BE2C (cell line): ENCODE results near the gene DHFR2.

Source experiments
- DNase-seq: peaks from one replicate; pipeline ENCODE4 v3.0.0-alpha.2; 2020
- H3K27me3 ChIP-seq: fragments of 250-450 bp; sonication (Bioruptor Pico); 2 replicates; pipeline ENCODE4 v1.5.1; 2020; ENCODE audit warnings: mild to moderate bottlenecking
- H3K36me3 ChIP-seq: fragments of 250-450 bp; sonication (Bioruptor Pico); 2 replicates; pipeline ENCODE4 v1.5.1; 2020; ENCODE audit warnings: mild to moderate bottlenecking
- H3K4me1 ChIP-seq: fragments of 250-450 bp; sonication (Bioruptor Pico); 2 replicates; pipeline ENCODE4 v1.5.1; 2020
- H3K4me3 ChIP-seq: 2 replicates; pipeline ENCODE4 v1.5.1; 2011; ENCODE audit warnings: low read depth, low read length
- H3K9me3 ChIP-seq: fragments of 250-450 bp; sonication (Bioruptor Pico); 2 replicates; pipeline ENCODE4 v1.5.1; 2020
- TF ChIP-seq, protein P1 (sequence below): IDR thresholded peaks from 2 replicates; pipeline ENCODE4 v1.5.1; 2012; ENCODE audit warnings: mild to moderate bottlenecking, low read depth, low read length

The DHFR2 gene

GRCh38 chr3:94019659-94020058, 43.1 kb downstream of the DHFR2 start:
- TF ChIP-seq, protein P1, sequence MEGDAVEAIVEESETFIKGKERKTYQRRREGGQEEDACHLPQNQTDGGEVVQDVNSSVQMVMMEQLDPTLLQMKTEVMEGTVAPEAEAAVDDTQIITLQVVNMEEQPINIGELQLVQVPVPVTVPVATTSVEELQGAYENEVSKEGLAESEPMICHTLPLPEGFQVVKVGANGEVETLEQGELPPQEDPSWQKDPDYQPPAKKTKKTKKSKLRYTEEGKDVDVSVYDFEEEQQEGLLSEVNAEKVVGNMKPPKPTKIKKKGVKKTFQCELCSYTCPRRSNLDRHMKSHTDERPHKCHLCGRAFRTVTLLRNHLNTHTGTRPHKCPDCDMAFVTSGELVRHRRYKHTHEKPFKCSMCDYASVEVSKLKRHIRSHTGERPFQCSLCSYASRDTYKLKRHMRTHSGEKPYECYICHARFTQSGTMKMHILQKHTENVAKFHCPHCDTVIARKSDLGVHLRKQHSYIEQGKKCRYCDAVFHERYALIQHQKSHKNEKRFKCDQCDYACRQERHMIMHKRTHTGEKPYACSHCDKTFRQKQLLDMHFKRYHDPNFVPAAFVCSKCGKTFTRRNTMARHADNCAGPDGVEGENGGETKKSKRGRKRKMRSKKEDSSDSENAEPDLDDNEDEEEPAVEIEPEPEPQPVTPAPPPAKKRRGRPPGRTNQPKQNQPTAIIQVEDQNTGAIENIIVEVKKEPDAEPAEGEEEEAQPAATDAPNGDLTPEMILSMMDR: no peak
- Histone ChIP-seq H3K27me3 (no peaks in the 10 kb centered on the region), H3K4me3 (no peak overlapping the region), H3K4me1 (no peaks in the 10 kb centered on the region; the same call in 1 of the 2 replicates), H3K9me3 (no peaks in the 10 kb centered on the region), H3K36me3 (no peaks in the 10 kb centered on the region)
- DNase-seq: no peak

GRCh38 chr3:94015025-94015424, 47.7 kb downstream of the DHFR2 start:
- Histone ChIP-seq H3K27me3 (no peaks in the 10 kb centered on the region), H3K36me3 (no peaks in the 10 kb centered on the region), H3K4me3 (no peak overlapping the region), H3K9me3 (no peaks in the 10 kb centered on the region), H3K4me1 (no peaks in the 10 kb centered on the region; the same call in 1 of the 2 replicates)
- TF ChIP-seq, protein P1: no peak
- no peak for DNase-seq

DNA sequence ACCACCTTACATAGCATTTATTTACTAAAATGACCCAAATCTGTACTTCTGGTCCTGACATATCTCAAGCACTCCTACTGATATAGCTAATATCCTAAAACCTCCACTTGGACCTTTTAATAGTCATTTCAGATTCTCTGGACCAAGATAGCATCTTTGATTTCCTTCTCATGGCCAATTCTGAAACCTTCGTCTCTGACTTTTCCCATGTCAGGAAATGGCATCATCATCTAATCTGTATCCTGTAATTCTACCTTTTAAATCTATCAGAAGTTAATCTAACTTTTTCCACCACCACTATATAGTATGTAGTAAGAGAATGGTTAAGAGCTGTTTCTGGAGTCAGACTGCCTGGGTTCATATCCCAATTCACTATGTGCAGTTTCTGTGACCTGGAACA, 50.5 kb downstream of the DHFR2 start:
- TF ChIP-seq, protein P1: no peak
- Histone ChIP-seq H3K4me1 (peaks cover 10% of the 10 kb centered on the region), H3K36me3 (no peaks in the 10 kb centered on the region), H3K4me3 (no peak overlapping the region), H3K9me3 (no peaks in the 10 kb centered on the region), H3K27me3 (no peaks in the 10 kb centered on the region)
- no peak for DNase-seq

DNA sequence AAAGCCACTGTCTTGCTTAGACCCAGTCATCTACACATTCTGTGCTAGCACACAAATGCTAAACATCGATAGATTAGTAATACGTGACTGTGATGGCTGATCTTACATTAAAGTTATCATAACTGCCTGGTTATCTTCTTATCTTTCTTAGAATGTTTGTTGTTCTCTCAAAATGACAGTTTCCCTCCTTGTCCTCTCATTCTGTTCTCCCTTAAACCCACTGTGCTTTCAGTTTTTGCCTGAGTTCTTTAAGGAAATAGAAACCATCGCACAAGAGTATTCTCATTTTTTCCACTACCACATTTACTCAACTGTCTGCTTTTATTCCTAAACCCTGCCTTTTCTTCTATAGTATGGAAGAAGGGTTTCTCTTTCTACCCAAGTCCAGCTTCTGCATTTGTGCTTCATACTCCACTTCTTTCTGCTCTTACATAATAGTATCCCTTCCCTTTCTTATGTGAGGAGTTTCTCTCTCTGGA, 51.4 kb downstream of the DHFR2 start:
- Histone ChIP-seq H3K9me3 (no peaks in the 10 kb centered on the region), H3K4me3 (no peak overlapping the region), H3K4me1 (peaks cover 10% of the 10 kb centered on the region), H3K36me3 (no peaks in the 10 kb centered on the region), H3K27me3 (no peaks in the 10 kb centered on the region)
- TF ChIP-seq, protein P1: no peak
- DNase-seq: no peak

GRCh38 chr3:94009608-94010007, 53.1 kb downstream of the DHFR2 start:
- Histone ChIP-seq H3K27me3 (no peaks in the 10 kb centered on the region), H3K4me3 (no peak overlapping the region), H3K9me3 (no peaks in the 10 kb centered on the region), H3K36me3 (no peaks in the 10 kb centered on the region), H3K4me1 (peaks cover 15% of the 10 kb centered on the region)
- DNase-seq: peak; percentile 27
- TF ChIP-seq, protein P1: no peak

- DNase-seq: no peak
- H3K9me3 ChIP-seq: no peaks in the 10 kb centered on the region
- no peaks in the 10 kb centered on the region for H3K36me3 ChIP-seq
- TF ChIP-seq, protein P1: no peak
- H3K4me3 ChIP-seq: no peak overlapping the region
- no peaks in the 10 kb centered on the region for H3K27me3 ChIP-seq
- H3K4me1 ChIP-seq: peaks cover 15% of the 10 kb centered on the region
Observed at GRCh38 chr3:94008253-94008652, 54.5 kb downstream of the DHFR2 start.
